Ovary (tissue), 9 donors: Measurements from ENCODE around the gene LSAMP. TPM values are rescaled to one million over a fixed set of nuclear protein-coding genes. Genes with fewer than 3 reads are reported as not detected.

Experiments
- DNase-seq, 5 donors: peaks; one replicate each; pipeline ENCODE4 v3.0.0-alpha.2; 2019 to 2020
- H3K27ac ChIP-seq, 2 donors: fragments of 200-600 bp; one replicate each; pipeline versions ENCODE4 v1.5.1 to v1.8.0; 2019 to 2022
- H3K27me3 ChIP-seq: fragments of 200-600 bp; one replicate; pipeline ENCODE4 v1.8.0; 2022
- H3K36me3 ChIP-seq: fragments of 200-600 bp; sonication (generic); one replicate; pipeline ENCODE4 v1.5.1; 2019
- H3K4me1 ChIP-seq: one replicate; pipeline ENCODE4 v1.8.1; 2013; ENCODE audit warnings: mild to moderate bottlenecking, moderate library complexity; ENCODE audit not compliant: insufficient read depth
- H3K4me3 ChIP-seq: fragments of 200-600 bp; sonication (generic); one replicate; pipeline ENCODE4 v1.5.1; 2017
- H3K9me3 ChIP-seq, 2 donors: fragments of 200-600 bp in 1 of 2; sonication (generic) in 1 of 2; one replicate each; pipeline versions ENCODE4 v1.5.1 to v1.8.1; 2013 to 2019; ENCODE audit warnings: mild to moderate bottlenecking in 1 of 2, moderate library complexity in 1 of 2
- CTCF ChIP-seq, 3 donors: fragments of 450-650 bp in 2 of 3; fragments of 200-600 bp in 1 of 3; IDR thresholded peaks; one replicate each; pipeline versions ENCODE4 v1.5.1 to v1.8.0; 2016 to 2022; ENCODE audit warnings: antibody characterized with exemption in 3 of 3, mild to moderate bottlenecking in 1 of 3
- EP300 ChIP-seq: sonication (generic); formaldehyde crosslinking; IDR thresholded peaks from one replicate; pipeline ENCODE4 v1.6.1; 2017; ENCODE audit warnings: antibody characterized with exemption
- POLR2A ChIP-seq: fragments of 450-650 bp; IDR thresholded peaks from one replicate; pipeline ENCODE4 v1.6.1; 2017; ENCODE audit warnings: antibody characterized with exemption, mild to moderate bottlenecking, moderate library complexity
- WGBS, 3 donors: extraction: QIAGEN DNeasy Blood & Tissue Kit in 1 of 3; methylation state at CpG; one replicate each; pipeline versions ENCODE4 v1.1.5 to v1.1.7; 2013 to 2017; 5-methylcytosine and 5-hydroxymethylcytosine counted together
- intact Hi-C, 4 donors: fragments of 100-400 bp; cut with DNase I; formaldehyde crosslinking; loops; one replicate each; pipeline versions ENCODE4 v1.11.0 to v1.15.1; 2022 to 2023
- polyA plus RNA-seq, 2 donors: library from polyadenylated mRNA; stranded (reverse); fragments of 200-250 nt in 1 of 2; fragments of 350-450 nt in 1 of 2; fragmentation: Illumina TruSeq in 1 of 2; extraction: RNeasy Lipid Tissue Mini Kit (QIAGEN cat#74804) in 1 of 2; gene quantifications; one replicate each; pipeline ENCODE4 v1.2.3, GENCODE V29; 2013 to 2014
- total RNA-seq, 7 donors: library from RNA; depleted of rRNA in 2 of 7; stranded (reverse); fragments of >200 nt in 2 of 7; fragmentation: NEBNext Ultra II Directional in 3 of 7; extraction: Animal tissue kit (Norgen Biotek cat#: 25700) in 3 of 7; gene quantifications; one replicate each; pipeline versions ENCODE4 v1.1.0 to v1.2.4, GENCODE V29; 2016 to 2023
- donor health status: DM: no; HTN: no; CAD: no; lungs with moderate emphysema.
- donor health status: DM: no; HTN: no; CAD: no.
- donor health status: Bipolar disorder and iron deficiency.
- donor health status: DM: yes; HTN: yes; CAD: no.
- donor health status: DM: no; HTN: no; CAD: no.
- donor health status: DM: yes; HTN: yes; CAD: no.

Gene LSAMP
- total and polyA plus RNA-seq, 9 donors = 1.1 to 13.0 (median 5.4) TPM

GRCh38 chr3:115862849-115863248 is 582.4 kb downstream of the LSAMP start:
- Histone ChIP-seq H3K27me3 (no peaks in the 10 kb centered on the region), H3K4me1 (no peaks in the 10 kb centered on the region), H3K36me3 (no peaks in the 10 kb centered on the region), H3K4me3 (no peak overlapping the region), H3K9me3 (no peaks in the 10 kb centered on the region), H3K27ac (no peak overlapping the region)
- no peak for DNase-seq
- WGBS, 3 donors = 74 to 80% (median 79%) methylated on average over 6 of the region's 6 CpGs
- intact Hi-C loops = no loop called here
- no peak for TF ChIP-seq EP300

GRCh38 chr3:115862099-115862498 is 583.2 kb downstream of the LSAMP start:
- H3K36me3 ChIP-seq = no peaks in the 10 kb centered on the region
- no peak for TF ChIP-seq CTCF (IDR thresholded peaks at IDR 0.05)
- TF ChIP-seq EP300 = no peak
- TF ChIP-seq POLR2A = no peak
- H3K4me1 ChIP-seq = no peaks in the 10 kb centered on the region
- H3K4me3 ChIP-seq = no peak overlapping the region
- no peaks in the 10 kb centered on the region for H3K27me3 ChIP-seq
- DNase-seq = no peak
- 60 to 73% (median 69%) methylated on average over 1 of the region's 1 CpG for WGBS, 3 donors
- no peak overlapping the region for H3K27ac ChIP-seq
- no peaks in the 10 kb centered on the region for H3K9me3 ChIP-seq
- intact Hi-C loops = no loop called here

- no peak for TF ChIP-seq EP300
- no peak for TF ChIP-seq CTCF (IDR thresholded peaks at IDR 0.05)
- TF ChIP-seq POLR2A = no peak
- intact Hi-C loops = no loop called here
- Histone ChIP-seq H3K4me3 (no peak overlapping the region), H3K4me1 (no peaks in the 10 kb centered on the region), H3K27me3 (no peaks in the 10 kb centered on the region), H3K36me3 (no peaks in the 10 kb centered on the region), H3K9me3 (no peaks in the 10 kb centered on the region), H3K27ac (no peak overlapping the region)
- no peak for DNase-seq
- 84 to 86% (median 85%) methylated on average over 6 of the region's 6 CpGs for WGBS, 3 donors
These were observed 584.0 kb downstream of the LSAMP start for GRCh38 chr3:115861166-115861733.

- no peaks in the 10 kb centered on the region for H3K4me1 ChIP-seq
- TF ChIP-seq EP300 = no peak
- no peak for TF ChIP-seq CTCF (IDR thresholded peaks at IDR 0.05)
- no peak for TF ChIP-seq POLR2A
These were observed 584.5 kb downstream of the LSAMP start for GRCh38 chr3:115860766-115861165.

DNA sequence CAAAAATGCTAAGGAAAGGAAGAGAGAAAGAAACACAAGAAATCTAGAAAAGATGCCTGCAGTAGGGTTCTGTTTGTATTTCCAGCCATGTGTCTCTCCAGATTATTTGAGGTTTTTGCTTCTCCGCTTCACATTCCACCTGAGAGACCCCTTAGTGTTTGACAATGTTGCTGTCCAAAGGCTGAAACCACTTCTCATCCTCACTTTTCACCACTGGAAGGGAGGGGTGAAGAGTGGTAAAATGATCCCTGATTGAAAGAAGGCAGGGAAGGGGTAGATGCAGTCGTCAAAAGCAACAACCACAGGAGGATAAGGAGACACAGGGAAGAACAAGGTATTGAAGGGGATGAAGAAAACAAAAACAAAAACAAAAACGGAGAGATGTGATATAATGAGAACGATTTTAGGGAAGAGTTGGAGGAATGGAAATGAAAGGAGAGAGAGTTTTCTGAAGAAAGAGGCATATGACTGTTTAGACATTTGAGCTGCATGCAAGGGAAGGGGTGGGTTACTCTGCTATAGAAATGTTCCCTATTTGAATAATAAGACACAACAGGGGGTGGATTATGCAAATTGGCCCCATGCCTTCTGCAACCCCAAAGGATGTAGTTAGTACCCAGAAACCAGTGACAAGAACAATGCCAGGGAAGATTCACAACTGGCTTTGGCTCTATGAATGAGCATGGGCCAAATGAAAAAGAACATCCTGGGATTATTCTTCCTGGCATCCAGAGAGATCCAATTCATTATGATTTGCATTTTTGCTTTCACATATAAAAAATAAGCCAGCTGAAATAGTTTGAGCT is 586.1 kb downstream of the LSAMP start:
- DNase-seq = no peak
- Histone ChIP-seq H3K27me3 (no peaks in the 10 kb centered on the region), H3K36me3 (no peaks in the 10 kb centered on the region), H3K9me3 (no peaks in the 10 kb centered on the region), H3K4me3 (no peak overlapping the region), H3K27ac (no peak overlapping the region), H3K4me1 (no peaks in the 10 kb centered on the region)
- TF ChIP-seq CTCF (IDR thresholded peaks at IDR 0.05) (no peak), POLR2A (no peak), EP300 (no peak)
- 27 to 33% (median 27%) methylated on average over 4 of the region's 4 CpGs for WGBS, 3 donors
- intact Hi-C loops = no loop called here

More at GRCh38 chr3:115860766-115861165, 584.5 kb downstream of the LSAMP start:
- no peaks in the 10 kb centered on the region for H3K36me3 ChIP-seq
- H3K27me3 ChIP-seq = no peaks in the 10 kb centered on the region
- intact Hi-C loops = no loop called here
- no peak overlapping the region for H3K27ac ChIP-seq
- H3K4me3 ChIP-seq = no peak overlapping the region
- WGBS, 3 donors = 91 to 97% (median 94%) methylated on average over 2 of the region's 2 CpGs
- DNase-seq = no peak
- H3K9me3 ChIP-seq = no peaks in the 10 kb centered on the region
